Measurements from ENCODE around the gene GRAMD1A. TPM values are rescaled to one million over a fixed set of nuclear protein-coding genes. Genes with fewer than 3 reads are reported as not detected.
"Not testable (repeated sequence)": the region's sequence is repeated elsewhere in the genome, so short reads cannot be mapped to it uniquely, and the experiment has no call there.

GRAMD1A gene
- total RNA-seq, 2 donors from 2014 or later, result 17.1 to 32.3 TPM

DNA sequence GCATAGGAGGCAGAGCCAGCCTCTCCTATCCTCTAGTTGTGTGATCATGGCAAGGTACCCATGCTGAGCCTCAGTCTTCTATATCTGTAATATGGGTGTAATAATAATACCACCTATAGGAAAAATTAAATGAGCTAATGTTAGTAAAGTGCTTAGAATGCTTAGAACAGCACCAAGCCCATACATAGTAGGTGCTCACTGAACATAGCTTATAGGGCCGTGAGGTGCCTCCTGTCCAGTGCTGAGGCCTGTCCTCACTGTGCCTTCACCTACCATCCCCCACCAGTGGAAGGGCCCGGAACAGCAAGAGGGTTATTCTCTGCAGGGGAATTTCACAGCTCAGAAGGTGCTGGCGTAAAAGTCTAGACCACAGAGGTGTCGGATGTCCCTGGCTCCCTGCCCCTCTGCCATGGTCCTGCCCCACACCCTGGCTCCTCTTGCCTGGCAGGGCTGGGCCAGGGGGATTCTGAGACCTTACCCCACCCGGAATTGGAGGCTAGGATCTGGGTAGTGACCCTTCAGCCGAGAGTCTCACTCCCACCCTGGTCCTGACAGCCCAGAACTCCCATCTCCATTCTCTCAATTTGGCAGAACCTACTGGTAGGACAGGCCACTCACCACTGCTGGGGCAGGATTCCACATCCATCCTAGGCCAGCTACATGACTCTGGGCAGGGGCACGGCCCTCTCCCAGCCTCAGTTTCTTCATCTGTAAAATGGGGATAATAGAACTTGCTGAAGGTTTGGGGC is 27.9 kb downstream of the GRAMD1A start:
- intact Hi-C loops (cut with DNase I, micrococcal nuclease), result no loop called here
- ATAC-seq (no peak), DNase-seq (no peak)

- DNase-seq; intact Hi-C loops (cut with DNase I, micrococcal nuclease); ATAC-seq: not testable (repeated sequence)
Observed at GRCh38 chr19:35028600-35028885, 28.4 kb downstream of the GRAMD1A start.

DNA sequence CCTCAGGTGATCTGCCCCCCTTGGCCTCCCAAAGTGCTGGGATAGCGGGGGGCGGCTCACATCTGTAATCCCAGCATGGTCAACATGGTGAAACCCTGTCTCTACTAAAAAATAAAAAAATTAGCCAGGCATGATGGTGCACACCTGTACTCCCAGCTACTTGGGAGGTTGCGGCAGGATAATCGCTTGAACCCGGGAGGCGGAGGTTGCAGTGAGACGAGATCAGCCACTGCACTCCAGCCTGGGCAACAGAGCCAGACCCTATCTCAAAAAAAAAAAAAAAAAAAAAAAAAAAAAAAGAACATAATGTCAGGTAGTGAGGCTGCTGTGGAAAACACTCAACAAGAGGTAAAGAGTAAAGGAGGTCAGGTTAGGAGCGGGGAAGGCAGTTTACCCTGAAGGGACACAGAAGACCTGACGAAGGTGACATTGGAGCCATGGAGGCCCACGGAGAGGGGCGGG is 29.2 kb downstream of the GRAMD1A start:
- intact Hi-C loops (cut with DNase I, micrococcal nuclease); ATAC-seq; DNase-seq: not testable (repeated sequence)

DNA sequence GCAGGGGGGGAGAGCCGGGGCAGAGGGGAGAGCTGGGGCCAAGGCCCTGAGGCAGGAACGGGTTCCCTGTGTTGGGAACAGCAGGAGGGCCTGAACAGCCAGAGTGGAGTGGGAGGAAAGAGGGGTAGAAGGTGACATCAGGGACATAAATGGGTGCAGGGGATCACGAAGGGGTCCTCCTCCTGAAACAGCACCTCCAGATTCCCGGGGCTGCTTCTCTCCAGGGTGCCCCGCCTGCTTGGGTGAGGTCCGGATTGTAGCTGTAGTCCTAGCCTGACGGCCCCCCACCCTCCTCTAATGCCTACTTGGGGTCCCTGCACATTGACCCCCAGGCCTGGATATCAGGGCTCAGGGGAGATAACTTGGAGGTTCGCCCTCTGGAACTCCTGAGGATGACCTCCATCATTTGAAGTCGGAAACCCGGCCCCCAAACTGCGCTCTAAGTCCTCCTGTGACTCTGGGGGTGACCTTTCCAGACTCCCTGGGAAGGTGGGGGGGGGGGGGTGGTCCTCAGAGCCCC is 29.7 kb downstream of the GRAMD1A start:
- DNase-seq, result no peak
- intact Hi-C loops (cut with DNase I, micrococcal nuclease), result no loop called here
- peak; percentile 9 for ATAC-seq

- DNase-seq (peak in 1 of 2 donors; percentile 61), ATAC-seq (peak; percentile 79)
- intact Hi-C loops (cut with DNase I, micrococcal nuclease), result no loop called here
Observed at GRCh38 chr19:35030257-35031071, 30.3 kb downstream of the GRAMD1A start, which contains the start of gene SCN1B. Gene SCN1B (plus strand): TSS chr19:35030470. CDS start chr19:35030821, 351 bp downstream.

DNA sequence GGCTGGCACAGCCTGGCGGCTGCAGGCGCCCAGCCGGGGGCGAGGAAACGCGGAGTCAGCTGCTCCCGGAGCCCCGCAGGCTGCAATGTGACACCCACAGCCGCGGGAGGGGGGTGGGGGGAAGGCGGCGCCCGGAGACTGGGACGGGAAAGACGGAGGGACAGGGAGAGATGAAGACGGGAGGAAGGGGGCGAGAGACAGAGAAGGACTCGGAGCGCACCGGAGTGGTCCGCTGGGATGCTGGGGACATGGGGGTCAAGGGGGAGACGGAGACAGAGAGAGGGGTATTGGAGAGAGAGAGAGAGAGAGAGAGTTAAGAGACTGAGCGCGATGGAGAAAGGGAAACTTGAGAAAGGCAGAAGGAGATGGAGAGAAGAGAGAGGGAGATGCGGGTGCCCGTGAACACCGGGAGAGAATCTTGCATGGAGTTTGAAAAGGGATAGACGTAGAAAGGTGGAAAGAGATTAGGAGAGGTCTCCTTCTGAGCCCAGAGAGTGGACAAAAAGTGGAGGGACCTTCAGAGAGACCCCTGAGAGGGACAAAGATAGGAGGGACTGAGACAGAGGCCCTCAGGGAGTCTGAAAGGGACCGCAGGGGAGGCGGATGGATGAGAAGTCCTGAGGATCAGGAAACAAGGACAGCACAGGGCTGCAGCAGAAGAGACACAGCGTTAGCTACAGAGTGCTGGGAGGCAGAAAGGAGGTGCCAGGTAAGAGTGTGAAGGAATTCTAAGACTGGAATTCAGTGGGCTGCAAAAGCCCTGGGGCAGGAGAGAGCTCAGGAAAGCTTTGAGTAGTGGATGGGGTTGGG is 31.2 kb downstream of the GRAMD1A start:
- intact Hi-C loops (cut with DNase I, micrococcal nuclease), result no loop called here
- DNase-seq, result no peak
- ATAC-seq, result no peak

DNA sequence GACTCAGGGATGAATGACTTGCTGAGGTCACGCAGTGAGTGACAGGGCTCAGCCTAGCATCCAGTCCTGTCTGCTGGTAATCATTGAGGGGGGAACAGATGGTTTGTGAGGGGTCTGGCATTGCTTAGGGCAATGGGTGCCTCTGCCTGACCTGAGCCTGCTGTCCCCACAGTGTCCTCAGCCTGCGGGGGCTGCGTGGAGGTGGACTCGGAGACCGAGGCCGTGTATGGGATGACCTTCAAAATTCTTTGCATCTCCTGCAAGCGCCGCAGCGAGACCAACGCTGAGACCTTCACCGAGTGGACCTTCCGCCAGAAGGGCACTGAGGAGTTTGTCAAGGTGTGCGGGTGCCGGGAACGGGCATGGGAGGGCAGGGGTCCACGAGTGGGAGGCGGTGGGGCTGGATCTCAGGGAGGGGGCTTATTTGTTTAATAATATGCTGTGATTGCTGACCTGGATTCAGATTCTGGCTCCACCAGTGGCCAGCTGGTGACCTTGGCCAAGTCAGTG is 32.3 kb downstream of the GRAMD1A start:
- intact Hi-C loops (cut with DNase I, micrococcal nuclease), result no loop called here
- no peak for DNase-seq
- ATAC-seq, result no peak

- intact Hi-C loops (cut with DNase I, micrococcal nuclease), result no loop called here
- ATAC-seq (no peak), DNase-seq (no peak)
Observed at GRCh38 chr19:35033067-35034004, 33.2 kb downstream of the GRAMD1A start.

GRCh38 chr19:35034005-35034502 is 33.9 kb downstream of the GRAMD1A start:
- no peak for DNase-seq
- ATAC-seq, result no peak
- intact Hi-C loops (cut with DNase I, micrococcal nuclease), result no loop called here

DNA sequence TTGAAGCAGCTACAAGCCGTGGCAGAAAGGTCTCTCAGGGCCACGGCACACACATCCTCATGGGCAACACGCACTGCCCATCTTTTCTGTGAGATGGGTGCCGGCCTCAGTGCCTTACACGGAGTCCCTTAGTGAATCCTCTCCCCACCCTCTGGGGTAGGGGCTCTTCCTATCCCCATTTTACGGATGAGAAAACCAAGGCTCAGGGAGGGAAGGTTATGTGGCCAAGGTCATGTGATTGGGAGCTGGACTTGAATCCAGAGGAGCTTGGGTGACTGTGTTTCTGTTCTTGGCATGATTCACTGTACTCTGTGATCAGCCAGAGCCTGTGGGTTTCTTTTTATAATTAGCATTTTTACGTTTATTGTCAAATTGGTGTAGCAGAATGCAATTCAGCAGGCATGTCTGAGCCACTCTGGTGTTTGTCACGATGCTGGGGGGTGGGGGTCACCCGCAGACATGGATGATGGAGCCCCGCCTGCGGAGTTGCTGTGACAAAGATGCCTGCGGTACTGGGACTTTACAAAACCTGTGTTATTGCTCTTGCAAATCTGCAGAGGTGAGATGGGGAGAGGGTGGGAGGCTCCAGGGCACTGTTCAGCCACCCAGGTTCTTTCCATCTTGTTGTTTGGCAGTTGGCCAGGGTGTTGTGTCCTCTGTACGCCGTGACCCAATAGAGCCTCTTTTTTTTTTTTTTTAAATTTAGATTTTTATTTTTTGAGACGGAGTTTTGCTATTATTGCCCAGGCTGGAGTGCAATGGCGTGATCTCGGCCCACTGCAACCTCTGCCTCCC is 34.7 kb downstream of the GRAMD1A start:
- ATAC-seq, result no peak
- intact Hi-C loops (cut with DNase I, micrococcal nuclease), result no loop called here

DNA sequence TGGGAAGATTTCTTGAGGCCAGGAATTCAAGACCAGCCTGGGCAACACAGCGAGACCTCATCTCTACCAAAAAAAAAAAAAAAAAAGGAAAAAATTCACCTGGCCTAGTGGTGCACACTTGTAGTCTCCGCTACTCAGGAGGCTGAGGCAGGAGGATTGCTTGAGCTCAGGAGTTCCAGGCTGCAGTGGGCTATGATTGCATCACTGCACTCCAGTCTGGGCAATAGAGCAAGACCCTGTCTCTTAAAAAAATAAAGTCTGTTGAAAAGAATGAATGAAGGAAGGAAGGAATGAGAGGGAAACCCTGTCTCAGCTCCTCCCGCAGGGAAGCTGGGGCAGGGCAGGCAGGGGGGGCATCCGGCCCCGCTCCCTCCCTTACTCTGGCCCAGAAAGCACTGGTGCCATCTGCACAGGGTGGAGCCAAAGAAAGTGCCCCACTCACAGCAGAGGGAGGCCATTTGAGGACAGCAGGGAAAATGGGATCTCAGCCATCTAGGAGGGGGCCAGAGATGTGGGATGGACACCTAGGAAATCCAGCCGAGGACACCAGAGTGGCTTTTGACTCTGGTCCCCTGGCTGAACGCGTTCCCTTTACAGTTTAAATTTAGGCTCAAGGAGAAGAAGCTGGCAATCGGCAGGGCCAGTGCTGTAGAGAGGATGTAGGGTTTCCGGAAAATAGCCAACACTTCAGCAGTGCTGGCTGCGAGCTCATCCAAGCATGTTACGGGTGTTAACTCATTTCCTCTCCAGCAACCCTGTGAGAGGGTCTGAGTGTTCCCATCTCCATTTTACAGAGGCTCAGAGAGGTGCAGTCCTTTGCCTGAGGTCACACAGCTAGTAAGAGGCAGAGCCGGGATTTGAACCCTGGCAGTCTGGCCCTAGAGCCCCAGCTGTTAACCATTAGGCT is 37.8 kb downstream of the GRAMD1A start:
- intact Hi-C loops (cut with DNase I, micrococcal nuclease), result no loop called here
- DNase-seq, result no peak
- ATAC-seq, result no peak

More for the DNA sequence above, 34.7 kb downstream of the GRAMD1A start:
- no peak for DNase-seq

DNA sequence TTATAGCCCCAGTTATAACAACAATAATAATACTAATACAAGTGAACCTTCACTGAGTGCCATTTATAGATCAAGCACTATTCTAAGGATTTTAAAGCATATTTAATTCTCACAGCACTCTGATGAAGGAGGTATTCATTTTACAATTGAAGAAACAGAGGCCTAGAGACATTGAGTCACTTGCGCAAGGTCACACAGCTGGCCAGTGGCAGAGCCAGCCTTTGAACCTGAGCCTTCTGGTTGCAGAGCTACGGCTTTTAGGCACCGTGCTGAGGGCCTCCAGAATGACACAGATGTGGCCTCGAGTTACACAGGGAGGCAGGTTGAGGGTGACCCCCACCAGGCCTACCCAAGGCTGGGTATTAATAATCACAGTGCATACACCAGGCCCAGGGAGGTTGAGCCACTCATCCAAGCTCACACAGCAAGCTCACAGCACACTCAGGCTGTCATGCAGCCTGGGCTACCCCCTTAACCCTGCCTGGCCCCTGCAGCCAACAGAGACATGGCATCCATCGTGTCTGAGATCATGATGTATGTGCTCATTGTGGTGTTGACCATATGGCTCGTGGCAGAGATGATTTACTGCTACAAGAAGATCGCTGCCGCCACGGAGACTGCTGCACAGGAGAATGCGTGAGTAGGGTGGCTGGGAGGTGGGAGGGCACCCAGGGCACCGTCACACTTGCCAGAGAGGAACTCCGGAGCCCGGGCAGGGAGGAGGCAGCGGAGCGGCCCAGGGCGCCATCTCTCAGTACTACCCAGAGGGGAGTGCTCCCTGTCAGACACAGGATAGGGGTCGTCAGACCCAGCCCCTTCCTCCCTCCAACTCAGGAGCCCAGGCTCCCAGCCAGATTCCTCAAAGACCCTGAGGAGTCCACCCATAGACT is 38.7 kb downstream of the GRAMD1A start:
- DNase-seq (no peak), ATAC-seq (no peak)
- intact Hi-C loops (cut with DNase I, micrococcal nuclease), result no loop called here

DNA sequence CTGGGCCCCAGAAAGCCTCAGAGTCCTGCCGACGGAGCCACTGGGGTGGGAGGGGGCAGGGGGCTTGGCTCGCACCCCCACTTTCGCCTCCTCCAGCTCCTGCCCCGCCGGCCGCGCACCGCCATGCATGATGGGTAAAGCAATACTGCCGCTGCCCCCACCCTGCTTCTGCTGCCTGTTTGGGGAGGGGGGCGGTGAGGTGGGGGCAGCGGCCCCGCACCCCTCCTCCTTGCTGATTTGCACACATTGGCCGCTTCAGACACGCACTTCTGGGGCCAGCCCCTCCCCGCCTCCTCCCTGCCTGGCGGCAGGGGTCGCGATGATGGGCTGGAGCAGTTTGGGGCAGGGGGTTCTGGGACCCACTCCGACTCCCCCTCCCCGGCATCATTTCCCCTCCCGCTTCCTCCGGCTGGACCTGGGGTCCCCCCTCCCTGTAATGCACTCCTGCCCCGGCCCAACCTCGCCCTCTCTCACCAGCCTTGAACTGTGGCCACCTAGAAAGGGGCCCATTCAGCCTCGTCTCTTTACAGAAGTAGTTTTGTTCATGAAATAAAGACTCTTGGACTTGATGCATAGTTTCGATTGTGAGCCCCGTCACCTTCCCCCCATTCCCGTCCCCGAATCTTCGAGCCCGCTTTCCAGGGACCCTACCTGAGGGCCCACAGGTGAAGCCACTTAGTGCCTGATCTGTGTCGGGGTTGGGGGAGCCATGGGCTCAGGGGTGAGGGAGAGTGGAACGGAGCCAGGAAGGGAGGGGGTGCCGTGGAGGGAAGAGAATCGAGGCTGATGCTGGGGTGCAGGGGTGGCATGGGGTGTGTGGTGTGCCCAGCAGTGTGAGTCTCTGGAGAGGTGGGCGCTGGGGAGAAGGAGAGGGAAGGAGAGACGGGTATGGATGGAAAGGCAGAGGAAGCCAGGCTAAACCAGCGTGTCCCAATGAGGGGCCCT is 40.0 kb downstream of the GRAMD1A start:
- DNase-seq (no peak), ATAC-seq (no peak)
- intact Hi-C loops (cut with DNase I, micrococcal nuclease), result no loop called here

All from left colon (tissue), 2 donors.